Anterior cingulate cortex (tissue), 58 donors: ENCODE results near the gene RC3H2.
"Not testable (repeated sequence)": the region's sequence is repeated elsewhere in the genome, so short reads cannot be mapped to it uniquely, and the experiment has no call there.

Experiments
- DNase-seq, 58 donors: peaks; one replicate each; lab custom pipeline; 2025; lab: John Stamatoyannopoulos, UW

RC3H2 gene

DNA sequence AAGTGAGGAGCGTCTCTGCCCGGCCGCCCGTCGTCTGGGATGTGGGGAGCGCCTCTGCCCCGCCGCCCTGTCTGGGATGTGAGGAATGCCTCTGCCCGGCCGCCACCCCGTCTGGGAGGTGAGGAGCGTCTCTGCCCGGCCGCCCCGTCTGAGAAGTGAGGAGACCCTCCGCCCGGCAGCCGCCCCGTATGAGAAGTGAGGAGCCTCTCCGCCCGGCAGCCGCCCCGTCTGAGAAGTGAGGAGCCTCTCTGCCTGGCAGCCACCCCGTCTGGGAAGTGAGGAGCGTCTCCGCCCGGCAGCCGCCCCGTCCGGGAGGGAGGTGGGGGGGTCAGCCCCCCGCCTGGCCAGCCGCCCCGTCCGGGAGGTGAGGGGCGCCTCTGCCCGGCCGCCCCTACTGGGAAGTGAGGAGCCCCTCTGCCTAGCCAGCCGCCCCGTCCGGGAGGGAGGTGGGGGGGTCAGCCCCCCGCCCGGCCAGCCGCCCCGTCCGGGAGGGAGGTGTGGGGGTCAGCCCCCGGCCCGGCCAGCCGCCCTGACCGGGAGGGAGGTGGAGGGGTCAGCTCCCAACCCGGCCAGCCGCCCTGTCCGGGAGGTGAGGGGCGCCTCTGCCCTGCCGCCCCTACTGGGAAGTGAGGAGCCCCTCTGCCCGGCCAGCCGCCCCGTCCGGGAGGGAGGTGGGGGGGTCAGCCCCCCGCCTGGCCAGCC lies 52.9 kb downstream of the RC3H2 start:
- not testable (repeated sequence) for DNase-seq

DNA sequence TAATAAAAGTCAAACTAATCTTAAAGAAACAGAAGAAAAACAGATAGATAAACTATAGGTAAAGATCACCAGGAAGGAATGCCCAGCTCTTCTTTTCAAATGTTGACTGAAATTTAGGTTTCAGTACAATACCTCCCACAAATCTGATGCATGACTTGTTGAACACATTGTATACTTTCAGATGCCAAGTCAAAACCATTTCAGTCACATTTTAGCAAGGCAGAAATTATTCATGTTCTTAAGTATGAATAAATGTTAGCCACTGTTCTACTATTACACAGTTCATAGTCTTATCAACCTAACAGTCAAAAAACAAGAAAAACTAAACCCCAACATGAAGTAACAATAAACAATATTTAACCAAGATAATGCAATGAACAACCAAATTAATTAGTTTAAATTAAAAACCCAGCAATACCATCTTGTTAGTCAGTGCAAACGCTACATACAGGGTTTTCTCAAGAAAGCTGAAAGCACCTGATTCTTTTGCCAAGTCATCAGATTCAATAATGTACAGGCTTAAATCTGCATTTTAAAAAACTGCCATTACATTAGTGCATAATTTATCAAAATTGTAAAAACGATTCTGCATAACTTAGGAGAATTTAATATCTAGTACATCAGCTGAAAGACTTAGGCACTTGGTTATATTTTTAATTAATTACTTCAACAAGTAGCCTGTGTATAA lies 56.8 kb downstream of the RC3H2 start:
- DNase-seq = no peak

DNA sequence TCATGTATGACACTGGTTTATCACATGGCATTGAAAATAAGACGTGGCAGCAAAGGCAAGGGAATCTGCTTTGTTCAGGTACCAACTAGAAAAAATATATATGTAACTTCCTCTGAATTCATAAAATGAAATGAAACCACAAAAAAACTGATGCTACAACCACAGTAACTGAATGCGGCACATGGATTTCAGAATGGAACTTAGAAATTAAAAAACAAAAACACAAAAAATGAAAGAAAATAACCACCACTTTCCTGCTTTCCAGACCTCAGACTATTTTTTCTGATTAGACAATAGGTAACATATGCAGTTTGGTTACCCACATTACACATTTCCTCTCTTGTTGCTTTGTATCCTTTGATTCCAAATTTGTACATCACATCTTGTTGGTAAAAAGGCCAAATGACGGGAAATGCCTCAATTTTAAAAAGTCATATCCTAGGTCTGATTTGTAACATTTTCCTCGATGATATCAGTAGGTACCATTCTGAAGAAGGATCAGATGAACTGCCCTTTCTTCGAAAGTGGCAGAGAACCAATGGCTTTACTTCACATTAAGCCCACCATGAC lies 58.7 kb downstream of the RC3H2 start:
- DNase-seq = no peak

DNA sequence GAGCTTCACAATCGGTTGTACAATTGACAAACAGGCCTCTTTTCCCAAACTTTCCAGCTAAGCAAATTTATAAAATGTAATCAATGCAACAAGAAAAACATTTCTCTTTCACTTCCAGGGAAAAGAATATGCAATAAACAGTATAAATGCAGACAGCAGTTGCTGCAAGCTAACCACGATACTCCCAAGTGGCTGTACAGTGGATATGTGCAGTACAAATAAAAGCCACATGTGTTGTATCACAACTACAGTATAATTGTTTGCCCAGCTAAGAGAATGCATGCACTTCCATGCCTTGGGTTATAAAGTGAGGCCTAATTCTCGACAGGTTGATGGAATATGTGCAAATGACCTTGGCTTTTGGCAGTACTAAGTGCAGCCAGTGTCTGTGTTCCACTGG lies 60.0 kb downstream of the RC3H2 start:
- no peak for DNase-seq

DNA sequence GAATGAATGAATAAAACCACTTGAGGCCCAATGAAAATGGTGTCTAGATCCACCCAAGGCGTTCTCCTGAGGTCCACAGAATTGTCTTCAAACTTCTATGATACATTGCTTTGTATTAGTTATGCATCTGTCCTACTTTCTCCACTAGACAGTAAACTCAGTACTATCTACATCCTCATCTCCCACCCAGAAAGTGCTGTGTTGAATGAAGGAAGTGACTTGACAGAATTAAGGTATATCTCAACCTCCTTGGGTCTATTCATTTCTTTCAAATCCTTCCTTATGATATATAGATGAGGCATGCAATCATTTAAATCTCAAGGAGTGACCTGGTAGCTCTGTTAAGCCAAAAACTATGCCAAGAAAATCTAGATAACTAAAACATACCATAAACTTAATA lies 61.0 kb downstream of the RC3H2 start:
- no peak for DNase-seq

DNA sequence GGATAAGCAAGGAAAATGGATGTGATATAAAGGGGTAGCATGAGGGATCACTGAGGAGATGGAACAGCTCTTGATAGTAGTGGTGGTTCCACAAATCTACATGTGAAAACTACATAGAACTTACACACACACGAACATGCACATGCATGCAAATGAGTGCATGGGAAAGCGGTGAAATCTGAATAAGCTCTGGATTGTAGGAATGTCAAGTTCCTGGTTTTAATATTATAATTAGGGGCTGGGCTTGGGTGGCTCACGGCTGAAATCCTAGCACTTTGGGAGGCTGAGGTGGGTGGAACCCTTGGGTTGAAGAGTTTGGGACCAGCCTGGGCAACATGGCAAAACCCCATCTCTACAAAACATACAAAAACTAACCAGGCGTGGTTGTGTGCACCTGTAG lies 63.7 kb downstream of the RC3H2 start:
- DNase-seq = no peak

DNA sequence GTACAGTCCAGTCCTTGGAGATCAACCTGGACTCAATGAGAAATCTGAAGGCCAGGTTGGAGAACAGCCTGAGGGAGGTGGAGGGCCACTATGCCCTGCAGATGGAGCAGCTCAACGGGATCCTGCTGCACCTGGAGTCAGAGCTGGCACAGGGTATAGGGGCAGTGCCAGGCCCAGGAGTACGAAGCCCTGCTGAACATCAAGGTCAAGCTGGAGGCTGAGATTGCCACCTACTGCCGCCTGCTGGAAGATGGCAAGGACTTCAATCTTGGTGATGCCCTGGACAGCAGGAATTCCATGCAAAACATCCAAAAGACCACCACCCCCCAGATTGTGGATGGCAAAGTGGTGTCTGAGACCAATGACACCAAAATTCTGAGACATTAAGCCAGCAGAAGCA lies 66.7 kb downstream of the RC3H2 start:
- DNase-seq = not testable (repeated sequence)

DNA sequence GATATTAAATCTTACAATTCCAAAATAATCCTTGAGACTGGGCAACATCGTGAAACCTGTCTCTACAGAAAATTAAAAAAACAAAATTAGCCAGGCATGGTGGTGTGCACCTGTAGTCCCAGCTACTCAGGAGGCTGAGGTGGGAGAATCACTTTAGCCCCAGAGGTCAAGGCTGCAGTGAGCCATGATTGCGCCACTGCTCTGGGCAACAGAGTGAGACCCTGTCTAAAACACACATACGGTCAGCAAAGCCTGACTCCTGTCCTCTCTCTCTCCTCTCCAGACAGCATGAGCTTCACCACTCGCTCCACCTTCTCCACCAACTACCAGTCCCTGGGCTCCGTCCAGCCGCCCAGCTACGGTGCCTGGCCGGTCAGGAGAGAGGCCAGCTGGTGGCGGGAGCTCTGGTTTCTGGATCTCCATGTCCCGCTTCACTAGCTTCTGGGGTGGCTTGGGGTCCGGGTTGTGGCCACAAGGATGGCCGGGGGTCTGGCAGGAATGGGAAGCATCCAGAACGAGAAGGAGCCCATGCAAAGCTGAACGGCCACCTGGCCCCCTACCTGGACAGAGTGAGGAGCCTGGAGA lies 67.8 kb downstream of the RC3H2 start:
- DNase-seq = no peak

DNA sequence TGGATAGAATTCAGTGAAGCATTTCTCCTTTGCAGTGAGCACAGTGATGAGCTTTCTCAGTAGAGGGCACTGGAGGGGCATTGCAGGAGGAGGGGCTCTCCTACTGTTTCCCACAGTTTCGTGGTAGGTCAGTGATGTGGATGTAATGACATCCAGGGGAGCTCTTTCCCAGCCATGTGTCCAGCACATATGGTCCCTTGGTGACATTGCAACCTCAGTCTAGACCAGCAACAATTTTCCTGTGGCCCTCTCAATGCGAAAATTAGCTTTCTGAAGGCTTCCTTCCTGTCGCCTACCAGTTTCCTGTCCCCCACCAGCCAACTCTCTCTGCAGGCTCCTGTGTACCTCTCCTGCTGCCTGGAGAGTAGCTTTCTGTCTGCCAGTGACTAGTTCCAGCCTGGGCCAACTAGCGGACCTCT lies 69.8 kb downstream of the RC3H2 start:
- no peak for DNase-seq

DNA sequence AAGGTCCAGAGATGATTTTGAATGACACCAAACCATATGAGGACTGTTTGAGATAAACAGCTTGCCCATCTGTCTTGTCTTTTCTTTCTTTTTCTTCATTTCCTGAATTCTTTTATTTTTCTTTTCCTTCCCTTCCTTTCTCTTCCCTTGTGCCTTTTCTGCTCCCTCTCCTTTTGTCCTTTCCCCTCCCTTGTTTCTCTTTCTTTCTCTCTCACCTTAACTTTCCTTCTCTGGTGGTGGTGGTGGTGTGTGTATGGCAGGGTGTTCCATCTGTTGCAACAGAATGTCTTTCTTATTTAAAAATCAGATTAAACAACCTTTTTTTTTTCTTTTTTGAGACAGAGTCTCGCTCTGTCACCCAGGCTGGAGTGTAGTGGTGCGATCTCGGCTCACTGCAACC lies 73.0 kb downstream of the RC3H2 start:
- DNase-seq = no peak

DNA sequence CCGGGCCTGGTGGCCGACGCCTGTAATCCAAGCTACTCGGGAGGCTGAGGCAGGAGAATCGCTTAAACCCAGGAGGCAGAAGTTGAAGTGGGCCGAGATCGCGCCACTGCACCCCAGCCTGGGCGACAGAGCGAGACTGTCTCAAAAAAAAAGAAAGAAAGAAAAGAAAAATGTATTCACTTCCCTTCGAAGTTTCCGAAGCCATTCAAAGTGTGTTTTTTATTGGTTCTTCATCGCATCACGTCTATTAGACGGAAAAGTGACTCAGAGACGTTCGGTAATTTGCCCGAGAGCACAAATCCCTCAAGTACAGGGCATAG lies 76.2 kb downstream of the RC3H2 start:
- DNase-seq = not testable (repeated sequence)

DNA sequence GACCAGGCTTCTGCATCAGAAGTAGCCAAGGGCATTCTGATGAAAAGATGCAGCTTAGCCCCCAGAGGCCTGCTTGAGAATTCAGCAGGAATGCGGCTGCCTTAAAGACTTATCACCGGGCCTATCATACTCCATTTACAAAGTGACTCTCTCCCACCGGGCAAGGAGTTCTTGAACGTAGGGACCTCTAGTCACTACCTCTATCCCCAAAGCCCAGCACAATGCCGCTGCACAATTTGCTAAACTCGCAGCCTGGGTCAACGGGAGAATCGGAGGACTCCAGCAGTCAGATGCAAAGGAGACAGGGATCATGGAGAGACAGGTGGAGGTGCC lies 77.4 kb downstream of the RC3H2 start:
- DNase-seq = peak in 2 of 58 donors; percentile 51 to 53

DNA sequence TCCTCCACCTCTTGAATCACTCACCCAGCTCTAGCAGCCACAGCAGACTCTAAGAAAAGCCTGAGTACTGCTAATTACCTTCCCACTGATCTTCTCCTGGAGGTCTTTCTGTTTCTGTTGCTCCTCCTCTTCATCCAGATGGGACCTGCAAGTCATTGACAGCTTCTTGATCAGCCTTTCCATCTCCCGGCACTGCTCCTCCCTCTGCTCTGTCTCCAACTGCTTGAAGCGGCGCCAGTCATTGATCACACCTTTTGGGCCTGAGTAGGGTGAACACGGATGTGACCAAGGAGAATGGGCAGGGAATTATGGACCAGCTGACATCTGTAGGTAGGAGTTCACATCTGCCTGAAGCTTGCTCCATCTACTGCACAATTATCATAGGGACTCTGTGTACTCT lies 82.2 kb downstream of the RC3H2 start:
- DNase-seq = no peak

DNA sequence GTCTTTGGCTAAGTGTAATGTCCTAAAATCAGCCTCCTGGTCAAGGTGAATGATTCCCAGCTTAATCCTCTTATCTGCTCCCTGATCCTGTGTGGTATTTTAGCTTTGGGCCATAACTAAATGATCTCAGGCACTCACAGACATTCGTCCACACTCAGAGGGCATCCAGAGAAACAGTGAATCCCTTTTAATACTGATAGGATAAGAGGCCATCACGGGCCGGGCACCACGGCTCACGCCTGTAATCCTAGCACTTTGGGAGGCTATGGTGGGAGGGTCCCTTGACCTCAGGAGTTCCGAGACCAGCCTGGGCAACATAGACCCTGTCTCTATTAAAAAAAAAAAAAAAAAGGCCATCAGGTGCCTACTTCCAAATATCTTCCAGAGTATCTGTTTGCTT lies 83.1 kb downstream of the RC3H2 start:
- DNase-seq = no peak

DNA sequence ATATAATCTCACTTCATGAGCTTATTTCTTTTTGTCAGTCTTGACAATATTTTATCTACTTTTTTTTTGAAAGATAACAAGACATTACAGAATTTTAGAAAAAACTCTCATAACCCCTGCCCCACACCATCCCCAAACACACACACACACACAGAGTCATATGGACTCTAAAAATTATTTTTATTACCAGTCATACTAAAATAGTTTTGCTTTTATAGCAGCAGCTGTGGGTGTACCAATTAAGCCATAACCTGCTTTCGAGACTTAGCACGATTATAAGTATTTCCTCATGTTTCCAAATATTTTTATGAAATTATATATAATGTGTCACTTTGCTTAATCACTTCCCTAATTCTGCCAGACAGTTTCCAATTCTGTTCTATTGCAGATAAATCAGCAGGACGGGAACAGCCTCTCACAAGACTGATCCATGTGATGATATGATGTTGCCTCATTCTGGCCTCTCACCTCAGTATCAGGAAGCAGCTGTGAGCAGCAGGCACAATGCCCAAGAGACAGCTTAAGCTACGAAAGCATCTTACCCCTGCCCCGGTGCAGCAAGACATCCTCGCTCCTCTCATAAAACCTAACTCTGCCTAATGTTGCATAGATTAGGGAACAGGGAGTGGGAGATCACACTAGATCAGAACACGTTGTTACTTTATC lies 83.7 kb downstream of the RC3H2 start:
- DNase-seq = peak in 1 of 58 donors; percentile 19

DNA sequence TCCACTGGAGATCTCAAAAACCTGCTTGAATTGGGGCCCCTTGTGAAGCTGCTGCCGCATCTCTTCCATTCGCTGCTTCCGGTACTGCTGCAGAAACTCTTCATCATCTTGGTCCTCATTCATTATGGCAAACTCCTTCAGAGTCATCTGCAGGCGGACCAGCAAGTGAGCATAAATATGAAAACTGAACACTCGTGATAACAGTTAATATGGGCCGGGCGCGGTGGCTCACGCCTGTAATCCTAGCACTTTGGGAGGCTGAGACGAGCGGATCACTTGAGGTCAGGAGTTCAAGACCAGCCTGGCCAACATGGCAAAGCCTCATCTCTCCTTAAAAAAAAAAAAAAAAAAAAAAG lies 84.7 kb downstream of the RC3H2 start:
- no peak for DNase-seq

DNA sequence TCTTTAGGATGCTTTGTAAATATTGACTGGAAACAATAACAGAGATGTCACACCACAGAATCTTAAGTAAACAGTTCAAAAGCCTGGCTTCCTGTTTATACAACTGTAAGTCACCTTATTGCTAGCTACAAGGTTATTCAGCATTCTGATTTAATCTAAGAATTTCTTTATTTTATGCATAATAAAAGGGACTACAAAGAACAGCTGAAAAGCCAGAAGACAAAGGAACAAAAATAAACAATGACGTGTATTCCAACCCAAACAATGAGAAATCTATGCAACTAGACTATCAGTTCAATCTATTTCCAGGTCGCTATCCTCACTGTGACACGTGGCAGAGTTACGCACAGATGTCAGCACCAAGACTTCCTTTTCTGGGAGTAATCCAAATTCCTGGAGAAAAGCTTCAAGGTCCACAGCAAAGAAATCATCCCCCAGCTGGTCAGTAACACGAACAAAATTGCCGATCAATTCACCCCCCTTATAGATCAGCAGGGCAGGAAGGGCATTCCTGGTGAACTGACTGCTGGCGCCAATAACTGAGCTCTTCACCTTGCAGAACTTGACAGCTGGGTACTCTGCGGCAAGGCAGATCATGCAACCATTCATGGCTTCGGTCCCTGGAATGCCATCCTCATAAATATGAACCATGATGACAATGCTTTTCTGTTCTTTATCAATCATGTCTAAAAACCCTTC lies 85.2 kb downstream of the RC3H2 start:
- DNase-seq = peak in 2 of 58 donors; percentile 15 to 27

DNA sequence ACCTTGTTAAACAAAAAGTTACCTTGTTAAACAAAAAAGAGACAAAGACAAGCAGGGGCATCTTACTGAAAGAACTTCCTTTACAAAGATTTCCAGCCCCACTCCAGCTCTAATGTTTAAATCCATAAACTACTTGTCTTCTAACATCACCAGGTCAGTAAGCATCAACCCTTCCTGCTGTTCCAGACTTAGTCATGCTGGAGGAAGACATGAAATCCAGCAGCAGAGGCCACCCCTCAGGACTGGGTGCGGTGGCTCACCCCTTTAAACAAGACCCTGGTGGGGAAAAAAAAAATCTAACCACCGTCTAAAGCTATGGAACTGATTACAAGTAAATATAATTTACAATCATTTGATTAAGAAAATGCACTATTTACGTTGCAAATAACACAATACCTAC lies 85.8 kb downstream of the RC3H2 start:
- DNase-seq = no peak

DNA sequence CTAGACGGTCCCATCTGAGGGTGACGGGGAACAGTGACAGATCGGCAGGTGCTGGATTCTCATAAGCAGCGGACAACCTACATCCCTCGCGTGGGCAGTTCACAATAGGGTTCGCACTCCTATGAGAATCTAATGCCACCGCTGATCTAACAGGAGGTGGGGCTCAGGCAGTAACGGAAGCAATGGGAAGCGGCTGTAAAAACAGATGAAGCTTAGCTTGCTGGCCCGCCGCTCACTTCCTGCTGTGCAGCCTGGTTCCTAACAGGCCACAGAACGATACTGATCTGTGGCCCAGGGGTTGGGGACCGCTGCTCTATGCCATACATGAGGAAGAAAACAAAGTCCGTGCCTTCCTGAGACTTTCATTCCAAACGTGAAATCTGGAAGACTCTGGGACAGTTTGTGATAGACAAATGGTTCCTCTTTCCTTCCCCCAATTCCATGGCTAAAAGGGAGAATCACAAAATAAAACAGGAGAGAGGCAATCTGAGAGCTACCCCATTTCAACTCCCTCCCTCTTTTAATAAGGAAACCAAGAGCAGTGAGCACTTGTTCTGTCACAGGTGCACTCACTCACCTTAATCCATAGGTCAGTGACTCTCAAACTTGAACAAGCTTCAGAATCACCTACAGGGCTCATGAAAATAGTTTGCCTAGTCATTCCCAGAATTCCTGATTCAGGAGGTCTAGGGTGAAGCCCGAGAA lies 88.8 kb downstream of the RC3H2 start:
- peak in 1 of 58 donors; percentile 15 for DNase-seq

DNA sequence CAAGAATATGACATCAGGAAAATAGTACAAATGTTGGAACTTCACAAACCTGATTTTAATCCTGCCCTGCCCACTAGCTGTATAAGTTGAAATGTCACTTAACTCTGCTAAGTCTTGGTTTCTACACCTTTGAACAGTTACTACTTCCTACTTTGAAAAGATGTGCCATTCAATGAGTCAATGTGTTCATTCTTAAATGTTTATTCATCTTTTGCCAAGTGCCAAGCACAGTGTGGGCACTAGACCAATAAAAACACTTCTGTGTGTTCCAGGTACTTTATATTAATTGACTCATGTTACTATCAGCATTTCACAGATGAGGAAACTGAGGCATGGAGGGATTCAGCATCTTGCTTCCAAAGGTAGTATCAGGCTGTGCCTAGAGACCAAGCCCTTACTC lies 89.6 kb downstream of the RC3H2 start:
- DNase-seq = no peak
